PFSK-1 (cell line): ENCODE data around the gene PSAPL1.

Experiments
- FOXP2 ChIP-seq: optimal IDR thresholded peaks from 2 replicates; pipeline ENCODE3; 2011; ENCODE audit warnings: borderline replicate concordance, control low read depth, inconsistent platforms; ENCODE audit not compliant: insufficient read depth; ENCODE audit errors: extremely low read length, extremely low read depth
- POLR2AphosphoS5 ChIP-seq: IDR thresholded peaks from 2 replicates; pipeline ENCODE4 v1.6.1; 2012; ENCODE audit warnings: low read depth, mild to moderate bottlenecking, control low read depth, low read length, moderate library complexity
- REST ChIP-seq, 2 experiments: IDR thresholded peaks; 2 replicates each; pipeline versions ENCODE4 v1.6.1 to v1.8.0; 2011 to 2012; ENCODE audit warnings: low read depth in 2 of 2, low read length in 2 of 2, control low read depth in 1 of 2, inconsistent platforms in 1 of 2, mild to moderate bottlenecking in 1 of 2, moderate library complexity in 1 of 2; ENCODE audit not compliant: insufficient read depth in 1 of 2
- SIN3A ChIP-seq: IDR thresholded peaks from 2 replicates; pipeline ENCODE4 v1.6.1; 2012; ENCODE audit warnings: mild to moderate bottlenecking, low read length, moderate library complexity, borderline replicate concordance; ENCODE audit not compliant: insufficient read depth
- TAF1 ChIP-seq: IDR thresholded peaks from 2 replicates; pipeline ENCODE4 v1.6.1; 2012; ENCODE audit warnings: low read length, control low read depth, borderline replicate concordance; ENCODE audit not compliant: insufficient read depth

DNA sequence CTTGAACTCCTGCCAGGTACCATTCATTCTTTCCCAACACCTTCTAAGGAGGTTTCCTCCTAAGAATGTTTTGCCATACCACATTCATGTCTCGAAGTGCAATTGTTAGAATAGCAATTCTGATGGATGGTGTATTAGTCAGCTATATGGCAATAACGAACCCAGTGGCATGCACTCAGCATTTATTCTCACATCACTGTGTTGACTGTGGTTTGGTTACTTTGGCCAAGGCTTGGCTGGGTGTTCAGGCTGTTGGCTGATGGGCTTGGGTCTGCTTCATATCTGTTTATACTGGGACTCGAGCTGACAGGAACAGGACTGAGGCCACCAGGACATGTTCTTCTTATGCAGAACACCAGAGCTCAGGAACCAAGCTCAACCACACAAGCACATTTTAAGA lies 31.7 kb downstream of the PSAPL1 start:
- TF ChIP-seq POLR2AphosphoS5, result no peak
- no peak for TF ChIP-seq FOXP2
- no peak for TF ChIP-seq REST (IDR thresholded peaks at IDR 0.05; ENCODE audit: insufficient read depth in 1 of 2, low read depth in 2 of 2, low read length in 2 of 2)
- no peak for TF ChIP-seq SIN3A
- TF ChIP-seq TAF1, result no peak
